Lower leg skin (tissue), 4 donors: ENCODE data around the gene SLC5A10. TPM values are rescaled to one million over a fixed set of nuclear protein-coding genes. Genes with fewer than 3 reads are reported as not detected.

ENCODE experiments used
- DNase-seq, 2 donors: peaks; one replicate each; pipeline ENCODE4 v3.0.0-alpha.2; 2019; ENCODE audit warnings: low spot score in 2 of 2
- H3K4me3 ChIP-seq: fragments of 200-600 bp; sonication (generic); 2 replicates; pipeline ENCODE4 v1.5.1; 2017; ENCODE audit warnings: mild to moderate bottlenecking, low read depth; ENCODE audit not compliant: poor library complexity, severe bottlenecking
- CTCF ChIP-seq, 3 donors: fragments of 450-650 bp; IDR thresholded peaks; one replicate each; pipeline ENCODE4 v1.5.1; 2016; ENCODE audit warnings: antibody characterized with exemption in 3 of 3, mild to moderate bottlenecking in 3 of 3, moderate library complexity in 2 of 3
- POLR2A ChIP-seq, 2 donors: fragments of 450-650 bp; IDR thresholded peaks; one replicate each; pipeline ENCODE4 v1.6.1; 2016 to 2017; ENCODE audit warnings: antibody characterized with exemption in 2 of 2, mild to moderate bottlenecking in 1 of 2, moderate library complexity in 1 of 2
- WGBS, 2 donors: methylation state at CpG; one replicate each; pipeline ENCODE4 v1.1.5; 2018; 5-methylcytosine and 5-hydroxymethylcytosine counted together
- intact Hi-C: fragments of 100-400 bp; cut with DNase I; formaldehyde crosslinking; loops from one replicate; pipeline ENCODE4 v1.15.0; 2023; ENCODE audit warnings: low total_unique reads
- total RNA-seq, 4 donors: library from RNA; depleted of rRNA; stranded (reverse); fragments of >200 nt; gene quantifications; one replicate each; pipeline ENCODE4 v1.1.0, GENCODE V29; 2016

The SLC5A10 gene
- total RNA-seq, 4 donors from 2014 or later, result 0.32 to 1.4 (median 1.1) TPM

GRCh38 chr17:18996458-18996857 is 44.5 kb downstream of the SLC5A10 start:
- H3K4me3 ChIP-seq, result no peak overlapping the region
- TF ChIP-seq CTCF (IDR thresholded peaks at IDR 0.05), result no peak
- TF ChIP-seq POLR2A (IDR thresholded peaks at IDR 0.05), result no peak
- DNase-seq, result no peak
- WGBS, 2 donors, result 65 to 68% methylated on average over 2 of the region's 2 CpGs
- intact Hi-C loops, result no loop called here

- WGBS, 2 donors, result 51 to 59% methylated on average over 6 of the region's 6 CpGs
- TF ChIP-seq CTCF (IDR thresholded peaks at IDR 0.05) (no peak), POLR2A (IDR thresholded peaks at IDR 0.05) (no peak)
- intact Hi-C loops, result no loop called here
- H3K4me3 ChIP-seq, result no peak overlapping the region
- DNase-seq, result no peak
Observed at GRCh38 chr17:18997650-18998196, 45.8 kb downstream of the SLC5A10 start.

- no peak for DNase-seq
- WGBS, 2 donors, result 57 to 65% methylated on average over 8 of the region's 8 CpGs
- TF ChIP-seq POLR2A (IDR thresholded peaks at IDR 0.05), result no peak
- no peak for TF ChIP-seq CTCF (IDR thresholded peaks at IDR 0.05)
- no peak overlapping the region for H3K4me3 ChIP-seq
- intact Hi-C loops, result no loop called here
Observed at GRCh38 chr17:18999394-18999793, 47.4 kb downstream of the SLC5A10 start.

- H3K4me3 ChIP-seq, result no peak overlapping the region
Observed at GRCh38 chr17:18999911-19000310, 47.9 kb downstream of the SLC5A10 start.

GRCh38 chr17:19000531-19001325 is 48.8 kb downstream of the SLC5A10 start:
- DNase-seq, result no peak
- intact Hi-C loops, result no loop called here
- TF ChIP-seq CTCF (IDR thresholded peaks at IDR 0.05) (no peak), POLR2A (IDR thresholded peaks at IDR 0.05) (no peak)
- 63% methylated on average over 17 of the region's 17 CpGs for WGBS, 2 donors
- no peak overlapping the region for H3K4me3 ChIP-seq

More at GRCh38 chr17:18999911-19000310, 47.9 kb downstream of the SLC5A10 start:
- no peak for DNase-seq
- intact Hi-C loops, result no loop called here
- WGBS, 2 donors, result 31 to 51% methylated on average over 4 to 5 of the region's 6 CpGs
- TF ChIP-seq CTCF (IDR thresholded peaks at IDR 0.05) (no peak), POLR2A (IDR thresholded peaks at IDR 0.05) (no peak)
